NCI-H1048 (cell line): Measurements from ENCODE around the gene SRCAP.
A peak's percentile ranks its signal among the peaks of the same experiment; 100 is the strongest.
"Not testable (repeated sequence)": the region's sequence is repeated elsewhere in the genome, so short reads cannot be mapped to it uniquely, and the experiment has no call there.

Source experiments
- DNase-seq: peaks from one replicate; lab custom pipeline; 2025; lab: John Stamatoyannopoulos, UW

The SRCAP gene

GRCh38 chr16:30698139-30698815, 694 bp upstream of the SRCAP start:
- peak; percentile 84 for DNase-seq

- DNase-seq = no peak
Observed at GRCh38 chr16:30699615-30700099, 686 bp downstream of the SRCAP start.

GRCh38 chr16:30700491-30700890, 1.5 kb downstream of the SRCAP start:
- DNase-seq = no peak

GRCh38 chr16:30700971-30701370, 2.0 kb downstream of the SRCAP start:
- DNase-seq = no peak

GRCh38 chr16:30703071-30703470, 4.1 kb downstream of the SRCAP start:
- DNase-seq = not testable (repeated sequence)

- no peak for DNase-seq
Observed at GRCh38 chr16:30703971-30704370, 5.0 kb downstream of the SRCAP start.

- no peak for DNase-seq
Observed at GRCh38 chr16:30706046-30706445, 7.1 kb downstream of the SRCAP start.

- DNase-seq = no peak
Observed at GRCh38 chr16:30710971-30711370, 12.0 kb downstream of the SRCAP start.

- no peak for DNase-seq
Observed at GRCh38 chr16:30711712-30712111, 12.7 kb downstream of the SRCAP start.

- DNase-seq = no peak
Observed at GRCh38 chr16:30715750-30716445, 16.9 kb downstream of the SRCAP start.

- DNase-seq = no peak
Observed at GRCh38 chr16:30720086-30720485, 21.1 kb downstream of the SRCAP start.

- DNase-seq = no peak
Observed at GRCh38 chr16:30720694-30721093, 21.7 kb downstream of the SRCAP start.

GRCh38 chr16:30721167-30721566, 22.2 kb downstream of the SRCAP start:
- no peak for DNase-seq

- no peak for DNase-seq
Observed at GRCh38 chr16:30721606-30722005, 22.6 kb downstream of the SRCAP start.

GRCh38 chr16:30722443-30722842, 23.5 kb downstream of the SRCAP start:
- no peak for DNase-seq

GRCh38 chr16:30722916-30723315, 23.9 kb downstream of the SRCAP start:
- DNase-seq = no peak

GRCh38 chr16:30723725-30724355, 24.9 kb downstream of the SRCAP start:
- no peak for DNase-seq

- DNase-seq = no peak
Observed at GRCh38 chr16:30724641-30725417, 25.9 kb downstream of the SRCAP start.

GRCh38 chr16:30725418-30725792, 26.4 kb downstream of the SRCAP start:
- no peak for DNase-seq

- no peak for DNase-seq
Observed at GRCh38 chr16:30728321-30728720, 29.4 kb downstream of the SRCAP start.

GRCh38 chr16:30728899-30729672, 30.1 kb downstream of the SRCAP start:
- DNase-seq = no peak

- no peak for DNase-seq
Observed at GRCh38 chr16:30731411-30731810, 32.4 kb downstream of the SRCAP start.
